GM21515 (cell line): ENCODE data around the gene DLX4.

Experiments used
- ATAC-seq: cut with Tn5 transposase; IDR thresholded peaks from one replicate; pipeline ENCODE4 v1.9.1; 2021; ENCODE audit not compliant: unreplicated experiment

Gene DLX4

GRCh38 chr17:49968405-49969133 is 421 bp upstream of the DLX4 start:
- ATAC-seq, result no peak

GRCh38 chr17:49969795-49970389 is 902 bp downstream of the DLX4 start:
- no peak for ATAC-seq

- no peak for ATAC-seq
These were observed 1.5 kb downstream of the DLX4 start for GRCh38 chr17:49970498-49970897.

- no peak for ATAC-seq
These were observed 2.3 kb downstream of the DLX4 start for GRCh38 chr17:49971199-49971847.

GRCh38 chr17:49971848-49972485 is 3.0 kb downstream of the DLX4 start:
- ATAC-seq, result no peak

GRCh38 chr17:49972486-49973270 is 3.7 kb downstream of the DLX4 start:
- no peak for ATAC-seq

- no peak for ATAC-seq
These were observed 4.3 kb downstream of the DLX4 start for GRCh38 chr17:49973271-49973615.

GRCh38 chr17:49975531-49975930 is 6.5 kb downstream of the DLX4 start:
- ATAC-seq, result no peak

- no peak for ATAC-seq
These were observed 7.3 kb downstream of the DLX4 start for GRCh38 chr17:49976163-49976827.

- ATAC-seq, result no peak
These were observed 7.8 kb downstream of the DLX4 start for GRCh38 chr17:49976828-49977202.

GRCh38 chr17:49977463-49978389 is 8.7 kb downstream of the DLX4 start:
- ATAC-seq, result no peak

- no peak for ATAC-seq
These were observed 9.5 kb downstream of the DLX4 start for GRCh38 chr17:49978501-49978900.

GRCh38 chr17:49979748-49980479 is 10.9 kb downstream of the DLX4 start:
- ATAC-seq, result no peak

- no peak for ATAC-seq
These were observed 11.8 kb downstream of the DLX4 start for GRCh38 chr17:49980703-49981197.

- no peak for ATAC-seq
These were observed 15.3 kb downstream of the DLX4 start for GRCh38 chr17:49984283-49984682.

- ATAC-seq, result no peak
These were observed 15.8 kb downstream of the DLX4 start for GRCh38 chr17:49984776-49985175.

GRCh38 chr17:49985310-49985990 is 16.5 kb downstream of the DLX4 start:
- ATAC-seq, result no peak
